HG03457 (cell line): ENCODE data around the gene AHNAK2.

Source experiments
- ATAC-seq: cut with Tn5 transposase; IDR thresholded peaks from one replicate; pipeline ENCODE4 v1.9.1; 2021; ENCODE audit warnings: moderate number of reproducible peaks; ENCODE audit not compliant: unreplicated experiment

The AHNAK2 gene

GRCh38 chr14:104941508-104942365, 36.4 kb downstream of the AHNAK2 start:
- no peak for ATAC-seq

- no peak for ATAC-seq
These were observed 37.5 kb downstream of the AHNAK2 start for GRCh38 chr14:104940526-104941150.

GRCh38 chr14:104939666-104940410, 38.3 kb downstream of the AHNAK2 start:
- no peak for ATAC-seq

GRCh38 chr14:104938960-104939359, 39.2 kb downstream of the AHNAK2 start:
- ATAC-seq, result no peak

- no peak for ATAC-seq
These were observed 39.7 kb downstream of the AHNAK2 start for GRCh38 chr14:104938436-104938835.

- ATAC-seq, result no peak
These were observed 40.3 kb downstream of the AHNAK2 start for GRCh38 chr14:104937694-104938365.

GRCh38 chr14:104937161-104937560, 41.0 kb downstream of the AHNAK2 start:
- ATAC-seq, result no peak

GRCh38 chr14:104936361-104937155, 41.6 kb downstream of the AHNAK2 start:
- ATAC-seq, result no peak

- ATAC-seq, result no peak
These were observed 42.2 kb downstream of the AHNAK2 start for GRCh38 chr14:104935955-104936354.

- ATAC-seq, result no peak
These were observed 43.0 kb downstream of the AHNAK2 start for GRCh38 chr14:104935026-104935650.

- no peak for ATAC-seq
These were observed 44.1 kb downstream of the AHNAK2 start for GRCh38 chr14:104933746-104934733.

GRCh38 chr14:104932676-104933631, 45.2 kb downstream of the AHNAK2 start:
- ATAC-seq, result no peak

GRCh38 chr14:104931771-104932675, 46.2 kb downstream of the AHNAK2 start:
- ATAC-seq, result no peak

- ATAC-seq, result no peak
These were observed 46.8 kb downstream of the AHNAK2 start for GRCh38 chr14:104931304-104931770.

- no peak for ATAC-seq
These were observed 47.5 kb downstream of the AHNAK2 start for GRCh38 chr14:104930526-104931303.
